Activated T-cell treated with anti-CD3 and anti-CD28 coated beads, Interleukin-2, amount 50 U/mL, for 4 hours (primary cell): ENCODE results near the gene WDTC1. TPM values are rescaled to one million over a fixed set of nuclear protein-coding genes. Genes with fewer than 3 reads are reported as not detected.

ENCODE experiments used
- ATAC-seq, 2 donors: fragments of 200-7000 bp; cut with Tn5 transposase; one replicate each; pipeline ENCODE4 v1.10.0; 2021
- DNase-seq: peaks from one replicate; pipeline ENCODE4 v3.0.0-alpha.2; 2020
- H3K27me3 Mint-ChIP-seq: one replicate; pipeline ENCODE4 v1.8.0; 2021; ENCODE audit warnings: low read depth, mixed read lengths
- H3K36me3 Mint-ChIP-seq: one replicate; pipeline ENCODE4 v1.8.0; 2022; ENCODE audit warnings: mixed read lengths; ENCODE audit not compliant: insufficient read depth
- H3K4me1 Mint-ChIP-seq: one replicate; pipeline ENCODE4 v1.8.0; 2021; ENCODE audit warnings: low read depth, mixed read lengths
- H3K4me3 Mint-ChIP-seq: one replicate; pipeline ENCODE4 v1.8.0; 2021; ENCODE audit warnings: mild to moderate bottlenecking, moderate library complexity, mixed read lengths
- H3K9me3 Mint-ChIP-seq: one replicate; pipeline ENCODE4 v1.8.0; 2021; ENCODE audit warnings: mixed read lengths
- total RNA-seq, 3 donors: library from RNA; stranded (reverse); gene quantifications; one replicate each; pipeline ENCODE4 v1.2.1, GENCODE V29; 2021

Gene WDTC1
- total RNA-seq, 3 donors from 2014 or later, result 7.1 to 12.4 (median 10.5) TPM

DNA sequence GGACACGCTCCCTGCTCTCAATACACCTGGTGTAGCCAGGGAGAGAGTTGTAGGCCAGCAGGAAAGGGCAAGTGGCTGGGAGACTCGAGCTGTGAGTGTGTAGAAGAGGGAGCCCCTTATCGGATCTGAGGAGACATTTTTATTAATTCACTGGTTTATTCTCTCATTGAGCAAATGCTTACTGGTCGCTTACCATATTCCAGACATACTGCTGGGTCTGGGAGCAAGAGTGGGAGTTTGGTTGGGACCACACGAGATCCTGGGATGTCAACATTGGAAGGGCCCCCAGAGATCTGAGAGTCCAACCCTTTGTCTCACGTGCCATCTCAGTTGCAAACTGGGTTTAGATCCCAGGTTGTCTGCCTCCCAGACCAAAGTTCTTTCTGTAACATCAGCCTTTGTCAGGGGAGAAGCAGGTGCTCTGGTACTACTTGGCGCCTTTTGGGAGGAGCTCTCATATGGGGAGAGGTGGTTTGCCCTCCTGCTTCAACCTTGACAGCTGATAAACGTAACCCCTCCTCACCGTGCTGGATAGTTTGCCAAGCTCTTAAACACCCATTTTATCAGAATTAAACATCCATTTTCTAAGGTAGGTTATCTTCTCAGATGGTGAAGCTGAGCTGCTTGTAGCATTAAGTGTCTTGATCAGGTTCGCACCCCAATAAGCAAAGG, 88.3 kb downstream of the WDTC1 start:
- DNase-seq, result no peak
- Mint-ChIP-seq H3K36me3 (peaks cover 20% of the 10 kb centered on the region), H3K4me3 (peak overlapping the region; percentile 97), H3K27me3 (peaks cover 6% of the 10 kb centered on the region), H3K9me3 (no peaks in the 10 kb centered on the region), H3K4me1 (peaks cover 49% of the 10 kb centered on the region)
- no peak for ATAC-seq

DNA sequence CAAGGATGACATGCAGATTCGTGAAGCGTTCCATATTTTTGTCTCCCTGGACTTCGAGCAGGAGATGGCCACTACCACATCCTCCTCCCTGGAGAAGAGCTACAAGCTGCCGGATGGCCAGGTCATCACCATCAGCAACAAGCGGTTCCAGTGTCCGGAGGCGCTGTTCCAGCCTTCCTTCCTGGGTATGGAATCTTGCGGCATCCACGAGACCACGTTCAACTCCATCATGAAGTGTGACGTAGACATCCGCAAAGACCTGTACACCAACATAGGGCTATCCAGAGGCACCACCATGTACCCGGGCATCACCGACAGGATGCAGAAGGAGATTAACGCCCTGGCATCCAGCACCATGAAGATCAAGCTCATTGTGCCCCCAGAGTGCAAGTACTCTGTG, 90.9 kb downstream of the WDTC1 start:
- no peak overlapping the region for H3K4me3 Mint-ChIP-seq
- no peaks in the 10 kb centered on the region for H3K9me3 Mint-ChIP-seq
- H3K36me3 Mint-ChIP-seq, result peaks cover 27% of the 10 kb centered on the region
- H3K27me3 Mint-ChIP-seq, result peaks cover 2% of the 10 kb centered on the region
- H3K4me1 Mint-ChIP-seq, result peaks cover 65% of the 10 kb centered on the region
- DNase-seq (no peak), ATAC-seq (no peak)

DNA sequence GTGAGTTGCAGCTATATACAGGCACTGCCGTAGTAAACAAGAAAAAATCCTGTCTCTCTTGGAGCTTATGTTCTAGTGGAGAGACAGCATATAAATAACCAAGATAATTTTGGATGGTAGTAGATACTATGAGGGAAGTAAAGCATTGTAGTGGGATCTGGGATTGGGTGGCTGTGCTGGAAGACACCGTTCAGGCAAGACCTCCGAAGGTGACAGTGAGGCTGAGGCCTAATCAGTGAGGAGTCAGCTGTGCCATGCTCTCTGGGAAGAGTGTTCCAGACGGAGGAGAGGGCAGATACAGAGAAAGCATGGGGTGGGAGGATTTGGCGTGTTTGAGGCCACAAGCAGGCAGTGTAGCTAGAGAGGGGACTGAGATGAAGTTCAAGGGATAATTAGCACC, 93.5 kb downstream of the WDTC1 start:
- H3K4me3 Mint-ChIP-seq, result no peak overlapping the region

DNA sequence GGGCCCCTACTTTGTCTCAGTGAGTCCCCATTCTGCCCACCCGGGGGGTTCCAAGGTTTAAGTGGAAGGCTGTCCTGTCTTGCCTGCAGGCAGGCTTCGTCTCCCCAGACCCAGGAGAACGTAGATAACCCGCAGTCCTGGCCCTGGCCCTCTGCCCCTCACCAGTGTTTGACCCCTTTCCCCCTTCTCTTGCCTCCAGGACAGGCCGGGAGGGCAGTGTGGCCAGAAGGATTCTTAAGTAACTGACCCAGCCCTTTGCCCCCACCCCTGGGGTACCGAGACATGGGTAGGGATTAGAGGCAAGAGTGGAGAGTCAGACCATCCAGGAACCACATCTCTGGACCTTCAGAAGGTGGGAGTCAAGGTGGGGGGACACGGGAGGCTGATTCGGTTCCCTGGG, 96.4 kb downstream of the WDTC1 start:
- ATAC-seq (no peak), DNase-seq (no peak)
- Mint-ChIP-seq H3K36me3 (peaks cover 36% of the 10 kb centered on the region), H3K9me3 (no peaks in the 10 kb centered on the region), H3K27me3 (no peaks in the 10 kb centered on the region), H3K4me3 (no peak overlapping the region), H3K4me1 (peaks cover 47% of the 10 kb centered on the region)

More for the DNA sequence above, 93.5 kb downstream of the WDTC1 start:
- Mint-ChIP-seq H3K9me3 (no peaks in the 10 kb centered on the region), H3K36me3 (peaks cover 40% of the 10 kb centered on the region), H3K27me3 (no peaks in the 10 kb centered on the region), H3K4me1 (peaks cover 69% of the 10 kb centered on the region)
- ATAC-seq, result no peak
- no peak for DNase-seq

DNA sequence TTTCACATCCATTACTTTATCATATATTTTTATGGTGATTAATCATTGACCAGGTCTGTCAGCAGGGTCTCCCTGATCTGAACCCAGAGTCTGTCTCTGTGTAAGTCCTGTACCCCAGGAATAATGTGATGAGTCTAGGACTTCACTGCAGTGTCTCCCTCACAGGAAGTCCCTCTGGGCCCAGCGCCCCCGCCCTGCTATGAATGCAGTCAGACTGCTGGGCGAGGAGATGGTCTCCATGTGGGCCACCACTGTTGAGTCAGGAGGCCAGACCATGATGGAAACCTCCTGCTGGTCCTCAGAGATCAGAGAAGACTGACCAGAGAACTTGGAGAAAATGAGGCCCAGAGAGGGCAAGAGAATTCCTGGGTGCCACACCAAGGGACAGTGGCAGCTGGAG, 97.0 kb downstream of the WDTC1 start:
- H3K27me3 Mint-ChIP-seq, result no peaks in the 10 kb centered on the region

DNA sequence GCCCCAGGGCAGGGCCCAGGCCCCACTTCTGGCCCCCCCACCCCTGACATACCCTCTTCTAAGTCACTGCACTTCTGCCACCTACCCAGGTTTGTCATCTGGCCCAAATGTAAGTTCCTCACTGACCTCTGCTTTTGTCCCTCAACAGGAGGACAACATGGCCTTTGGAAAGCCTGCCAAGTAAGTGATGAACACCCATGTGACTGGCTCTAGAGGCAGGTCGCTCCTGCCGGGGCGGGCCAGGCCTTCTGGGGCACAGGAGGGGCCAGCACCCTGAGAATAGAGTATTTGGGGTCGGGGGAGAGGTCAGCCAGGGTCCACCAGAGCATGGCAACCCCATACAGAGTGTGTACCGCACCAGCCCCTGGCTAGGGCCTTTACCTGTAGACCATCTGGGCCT, 97.5 kb downstream of the WDTC1 start:
- H3K9me3 Mint-ChIP-seq, result no peaks in the 10 kb centered on the region
- DNase-seq, result no peak
- peaks cover 38% of the 10 kb centered on the region for H3K36me3 Mint-ChIP-seq
- no peak for ATAC-seq
- no peaks in the 10 kb centered on the region for H3K27me3 Mint-ChIP-seq
- no peak overlapping the region for H3K4me3 Mint-ChIP-seq
- H3K4me1 Mint-ChIP-seq, result peaks cover 36% of the 10 kb centered on the region

More for the DNA sequence above, 97.0 kb downstream of the WDTC1 start:
- H3K36me3 Mint-ChIP-seq, result peaks cover 34% of the 10 kb centered on the region
- H3K4me1 Mint-ChIP-seq, result peaks cover 41% of the 10 kb centered on the region
- ATAC-seq (no peak), DNase-seq (no peak)
- H3K4me3 Mint-ChIP-seq, result no peak overlapping the region
- H3K9me3 Mint-ChIP-seq, result no peaks in the 10 kb centered on the region

DNA sequence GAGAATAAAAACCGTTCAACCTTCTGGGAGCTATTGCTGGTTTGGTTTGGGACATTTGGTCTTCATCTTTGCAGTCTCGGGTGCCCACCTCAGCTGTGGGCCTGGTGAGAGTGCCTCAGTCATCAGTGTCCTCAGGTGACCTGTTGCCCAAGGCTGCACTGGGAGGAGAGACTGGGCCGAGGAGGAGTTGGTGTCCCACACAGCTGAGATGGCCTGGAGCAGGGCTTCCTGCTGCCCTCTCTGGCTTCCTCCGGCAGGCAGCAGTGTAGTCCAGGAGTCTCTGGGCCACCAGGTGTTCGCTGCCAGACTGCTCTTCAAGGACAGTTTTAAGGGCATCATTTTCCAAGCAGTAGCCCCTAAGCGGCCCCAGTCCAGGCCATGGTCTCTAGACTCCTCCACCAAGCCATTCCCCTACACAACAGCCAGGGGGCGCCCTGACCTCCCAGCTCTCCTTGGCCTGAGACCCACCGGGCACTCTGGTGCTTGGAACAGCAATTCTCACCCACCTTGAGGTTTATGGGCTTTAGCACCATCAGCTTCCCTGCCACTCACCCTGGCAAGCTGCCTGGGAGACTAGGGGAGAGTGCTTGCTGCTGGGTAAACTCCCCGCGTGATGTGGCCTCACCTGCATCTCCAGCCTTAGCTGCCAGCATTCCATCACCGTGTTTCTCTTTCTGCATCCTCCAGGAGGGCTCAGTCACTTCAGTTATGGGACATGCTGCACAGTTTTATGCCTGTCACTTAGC, 98.3 kb downstream of the WDTC1 start:
- peak; percentile 46 for DNase-seq
- Mint-ChIP-seq H3K9me3 (no peaks in the 10 kb centered on the region), H3K4me3 (no peak overlapping the region), H3K36me3 (peaks cover 36% of the 10 kb centered on the region), H3K4me1 (peaks cover 33% of the 10 kb centered on the region), H3K27me3 (no peaks in the 10 kb centered on the region)
- peak; percentile 83 to 90 for ATAC-seq

DNA sequence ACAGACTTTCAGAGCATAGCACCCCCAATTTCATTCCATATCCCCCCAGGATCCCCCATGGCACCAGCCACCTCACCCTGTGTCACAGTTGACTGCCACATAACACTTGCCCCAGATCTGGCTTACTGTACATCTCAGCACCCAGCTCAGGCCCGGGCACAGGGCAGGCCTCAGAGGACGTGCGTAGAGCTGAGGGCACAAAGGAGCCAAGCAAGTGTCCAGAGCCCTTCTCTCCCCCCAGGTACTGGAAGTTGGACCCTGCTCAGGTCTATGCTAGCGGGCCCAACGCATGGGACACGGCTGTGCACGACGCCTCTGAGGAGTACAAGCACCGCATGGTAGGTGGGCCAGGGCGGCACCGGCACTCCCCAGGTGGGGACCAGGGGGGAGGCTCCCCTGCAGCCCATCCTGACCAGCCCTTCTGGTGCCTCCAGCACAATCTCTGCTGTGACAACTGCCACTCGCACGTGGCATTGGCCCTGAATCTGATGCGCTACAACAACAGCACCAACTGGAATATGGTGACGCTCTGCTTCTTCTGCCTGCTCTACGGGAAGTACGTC, 99.4 kb downstream of the WDTC1 start:
- Mint-ChIP-seq H3K4me1 (peaks cover 23% of the 10 kb centered on the region), H3K4me3 (no peak overlapping the region), H3K36me3 (peaks cover 32% of the 10 kb centered on the region), H3K27me3 (no peaks in the 10 kb centered on the region), H3K9me3 (no peaks in the 10 kb centered on the region)
- no peak for DNase-seq
- ATAC-seq, result no peak

DNA sequence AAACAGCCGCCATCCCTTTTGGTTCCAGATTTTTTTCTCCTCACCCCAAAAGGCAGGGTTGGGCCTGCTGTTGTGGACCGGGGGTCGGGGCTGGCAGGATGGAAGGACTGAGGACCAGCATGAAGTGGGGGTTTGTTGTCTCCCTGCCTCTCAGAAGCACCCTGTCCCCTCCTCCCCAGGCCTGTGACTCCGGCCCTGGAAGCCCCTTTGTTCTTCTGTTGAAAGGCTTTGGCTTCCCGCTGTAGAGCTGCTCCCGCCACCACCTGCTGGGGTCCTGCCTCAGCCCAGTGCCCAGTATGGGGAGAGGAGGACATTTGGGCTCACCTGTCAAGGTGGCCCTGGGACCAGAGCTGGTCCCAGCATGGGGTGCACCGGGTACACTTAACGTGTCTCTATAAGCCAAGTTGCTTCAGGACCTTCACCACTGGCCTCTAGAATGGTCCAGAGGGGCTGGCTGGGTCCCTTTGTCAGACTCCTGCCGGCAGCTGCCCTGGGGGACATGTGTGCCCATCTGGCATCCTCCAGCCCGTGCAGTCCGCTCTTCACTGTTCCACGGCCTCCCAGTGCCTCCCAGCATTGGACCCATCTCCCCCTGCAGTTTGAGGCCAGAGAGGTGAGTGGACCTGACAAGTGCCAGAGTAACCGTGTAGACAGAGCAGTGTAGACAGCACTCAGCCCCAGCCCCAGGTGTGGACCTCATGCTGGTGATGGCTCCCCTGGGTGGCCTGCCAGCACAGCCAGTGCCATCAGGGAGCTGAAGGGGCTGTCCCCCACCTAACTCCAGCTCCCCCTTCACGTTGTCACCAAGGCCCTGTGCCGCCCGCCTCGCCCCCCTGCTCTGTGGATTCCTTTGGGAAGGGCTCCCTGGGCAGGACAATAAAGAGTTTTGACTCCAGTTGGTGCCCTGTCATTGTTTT, 101.3 kb downstream of the WDTC1 start:
- H3K27me3 Mint-ChIP-seq, result no peaks in the 10 kb centered on the region
- H3K9me3 Mint-ChIP-seq, result no peaks in the 10 kb centered on the region
- ATAC-seq, result no peak
- peaks cover 36% of the 10 kb centered on the region for H3K4me1 Mint-ChIP-seq
- H3K4me3 Mint-ChIP-seq, result no peak overlapping the region
- DNase-seq, result no peak
- peaks cover 27% of the 10 kb centered on the region for H3K36me3 Mint-ChIP-seq

DNA sequence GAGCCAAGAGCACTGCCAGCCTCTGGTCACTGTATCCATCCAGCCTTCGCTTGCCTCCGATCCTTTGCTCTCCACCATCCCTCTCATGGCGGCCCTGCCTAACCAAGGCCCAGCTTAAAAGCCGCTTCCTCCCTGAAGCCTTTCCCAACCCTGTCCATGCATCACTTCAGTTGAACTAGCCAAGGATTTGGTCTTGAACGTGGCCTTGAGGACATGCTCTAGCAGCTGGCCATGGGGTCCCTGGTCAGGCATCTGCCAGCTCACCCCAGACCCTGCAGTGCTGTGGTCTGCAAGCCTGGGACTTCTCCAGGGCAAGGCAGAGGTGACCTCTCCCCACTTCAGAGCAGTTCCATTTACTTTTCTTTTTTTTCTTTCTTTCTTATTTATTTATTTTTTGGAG, 102.3 kb downstream of the WDTC1 start:
- ATAC-seq (no peak), DNase-seq (no peak)
- Mint-ChIP-seq H3K9me3 (no peaks in the 10 kb centered on the region), H3K4me3 (no peak overlapping the region), H3K36me3 (peaks cover 23% of the 10 kb centered on the region), H3K27me3 (no peaks in the 10 kb centered on the region), H3K4me1 (peaks cover 43% of the 10 kb centered on the region)

DNA sequence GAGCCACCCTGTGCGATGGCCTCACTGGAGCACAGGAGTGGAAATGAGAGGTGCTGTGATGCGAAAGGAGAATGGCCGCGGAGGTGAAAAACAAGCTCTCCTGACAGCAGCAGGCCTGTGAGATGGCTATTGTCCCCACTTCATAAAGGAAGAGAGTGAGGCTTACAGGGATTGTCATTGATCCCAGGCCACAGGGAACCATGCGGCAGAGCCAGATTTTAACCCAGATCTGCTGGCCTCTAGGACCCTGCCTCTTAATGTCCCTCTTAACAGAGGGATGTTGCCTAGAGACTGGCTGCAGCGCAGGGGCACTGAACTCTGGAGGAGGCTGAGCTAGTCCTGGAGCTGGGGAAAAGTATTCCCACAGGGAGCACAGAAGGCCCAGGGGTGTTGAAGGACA, 104.3 kb downstream of the WDTC1 start:
- DNase-seq (no peak), ATAC-seq (no peak)
- Mint-ChIP-seq H3K36me3 (peaks cover 13% of the 10 kb centered on the region), H3K27me3 (no peaks in the 10 kb centered on the region), H3K9me3 (no peaks in the 10 kb centered on the region), H3K4me1 (peaks cover 47% of the 10 kb centered on the region), H3K4me3 (no peak overlapping the region)

DNA sequence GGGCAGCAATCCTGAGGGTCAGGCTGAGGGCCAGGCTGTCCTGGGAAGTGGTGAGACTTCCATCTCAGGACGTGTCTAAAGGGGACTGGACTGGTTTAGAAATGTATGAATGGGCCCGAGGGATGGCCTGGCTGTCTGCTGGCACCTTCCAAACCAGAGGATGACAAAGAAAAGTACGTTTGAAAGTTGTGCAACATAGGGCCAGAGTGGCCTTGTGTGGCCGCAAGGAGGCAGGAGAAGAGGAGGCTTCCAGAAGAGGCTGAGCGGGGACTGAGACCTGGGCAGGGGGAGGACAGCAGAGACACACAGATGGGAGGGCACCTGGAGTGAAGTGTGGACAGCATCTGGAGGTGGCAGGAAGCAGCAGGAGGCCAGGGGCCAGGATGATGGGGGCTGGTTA, 104.8 kb downstream of the WDTC1 start:
- H3K9me3 Mint-ChIP-seq, result no peaks in the 10 kb centered on the region
- DNase-seq, result no peak
- peaks cover 10% of the 10 kb centered on the region for H3K36me3 Mint-ChIP-seq
- H3K27me3 Mint-ChIP-seq, result no peaks in the 10 kb centered on the region
- no peak for ATAC-seq
- H3K4me3 Mint-ChIP-seq, result no peak overlapping the region
- peaks cover 52% of the 10 kb centered on the region for H3K4me1 Mint-ChIP-seq

DNA sequence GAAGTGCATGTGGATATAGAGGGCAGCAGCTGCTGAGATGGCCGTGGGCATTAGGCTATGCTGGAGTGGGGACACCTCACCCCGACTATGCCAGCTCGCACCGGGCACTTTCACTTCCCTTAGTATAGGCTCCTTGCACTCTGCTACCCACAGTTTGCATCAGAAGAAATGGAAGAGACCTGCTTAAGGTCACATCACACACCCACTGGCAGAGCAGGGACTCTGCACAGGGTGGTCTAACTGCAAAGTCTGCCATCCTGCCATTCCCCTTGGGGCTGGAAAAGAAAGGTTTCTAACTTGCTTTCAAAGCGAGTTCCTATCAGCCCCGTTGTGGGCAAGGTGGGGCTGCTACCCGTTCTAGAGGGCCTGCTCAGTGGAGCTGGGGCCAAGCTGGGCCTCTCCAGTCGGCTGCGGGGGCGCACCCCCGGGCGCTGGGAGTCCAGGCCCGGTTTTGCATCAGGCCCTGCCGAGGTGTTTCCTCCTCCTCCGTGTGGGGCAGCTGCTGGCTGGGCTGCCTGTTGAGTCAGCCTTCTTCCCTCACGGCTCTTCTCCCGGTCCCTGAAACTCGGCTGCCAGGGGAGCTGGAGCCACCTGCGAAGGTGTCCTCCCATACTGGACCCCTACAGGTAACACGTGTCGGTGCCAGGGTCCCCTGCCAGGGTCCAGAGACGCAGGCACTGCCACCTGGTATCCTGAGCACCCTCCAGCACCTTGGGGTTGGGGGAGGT, 107.3 kb downstream of the WDTC1 start, which contains the start of gene SYTL1:
SYTL1 (plus strand) TSS at position 498 of the 728 bp plus-strand sequence. CDS start 3,313 bp downstream, outside the sequence.
- H3K9me3 Mint-ChIP-seq, result no peaks in the 10 kb centered on the region
- H3K4me1 Mint-ChIP-seq, result peaks cover 67% of the 10 kb centered on the region
- peak; percentile 55 for DNase-seq
- peak within 1 kb of the TSS; percentile 81 for H3K4me3 Mint-ChIP-seq
- peaks cover 6% of the 10 kb centered on the region for H3K36me3 Mint-ChIP-seq
- peak; percentile 58 to 64 for ATAC-seq
- H3K27me3 Mint-ChIP-seq, result no peaks in the 10 kb centered on the region
